SJCRH30 (cell line): ENCODE measurements around the gene ZNF343. TPM values are rescaled to one million over a fixed set of nuclear protein-coding genes. Genes with fewer than 3 reads are reported as not detected.

Source experiments
- DNase-seq, 2 experiments: peaks; one replicate each; pipeline ENCODE4 v3.0.0-alpha.2; 2015 to 2020
- H3K27ac ChIP-seq: fragments of 250-450 bp; sonication (Bioruptor Pico); 2 replicates; pipeline ENCODE4 v1.5.1; 2020; ENCODE audit warnings: mild to moderate bottlenecking, moderate library complexity
- H3K27me3 ChIP-seq: fragments of 250-450 bp; sonication (Bioruptor Pico); 2 replicates; pipeline ENCODE4 v1.5.1; 2020; ENCODE audit warnings: mild to moderate bottlenecking, moderate library complexity
- H3K36me3 ChIP-seq: fragments of 250-450 bp; sonication (Bioruptor Pico); 2 replicates; pipeline ENCODE4 v1.5.1; 2020; ENCODE audit warnings: mild to moderate bottlenecking, moderate library complexity
- H3K4me1 ChIP-seq: fragments of 250-450 bp; sonication (Bioruptor Pico); 2 replicates; pipeline ENCODE4 v1.5.1; 2020; ENCODE audit warnings: mild to moderate bottlenecking, moderate library complexity
- H3K4me3 ChIP-seq: fragments of 250-450 bp; sonication (Bioruptor Pico); 2 replicates; pipeline ENCODE4 v1.5.1; 2020; ENCODE audit warnings: mild to moderate bottlenecking, moderate library complexity
- H3K9me3 ChIP-seq: fragments of 250-450 bp; sonication (Bioruptor Pico); replicated peaks from 2 replicates; pipeline ENCODE4 v1.5.1; 2020; ENCODE audit warnings: mild to moderate bottlenecking, moderate library complexity
- total RNA-seq: library from RNA; depleted of rRNA; stranded (reverse); fragments of >200 nt; shearing (Covaris generic); gene quantifications from 2 replicates; pipeline ENCODE4 v1.2.3, GENCODE V29; 2014; rRNA removed

ZNF343 gene
- 11.7 and 12.5 TPM in 2 replicates for total RNA-seq

- no peaks in the 10 kb centered on the region for H3K36me3 ChIP-seq
- peak within 1 kb of the TSS; percentile 74 for H3K4me3 ChIP-seq
- no peaks in the 10 kb centered on the region for H3K27me3 ChIP-seq
- no peaks in the 10 kb centered on the region for H3K9me3 ChIP-seq
- peak; percentile 74 to 85 for DNase-seq
- H3K27ac ChIP-seq, result peak within 1 kb of the TSS; percentile 81
- H3K4me1 ChIP-seq, result no peaks in the 10 kb centered on the region
These were observed at the start of gene ZNF343 for GRCh38 chr20:2508631-2509467. Gene ZNF343, minus strand, starts transcription at chr20:2508915. Its CDS starts 15,020 bp downstream, at chr20:2493895.

GRCh38 chr20:2557873-2558580 lies 49.3 kb upstream of the ZNF343 start:
- Histone ChIP-seq H3K9me3 (no peaks in the 10 kb centered on the region), H3K4me3 (no peak overlapping the region), H3K4me1 (no peaks in the 10 kb centered on the region), H3K36me3 (no peaks in the 10 kb centered on the region), H3K27ac (no peak overlapping the region), H3K27me3 (no peaks in the 10 kb centered on the region)
- no peak for DNase-seq

- H3K4me3 ChIP-seq, result no peak overlapping the region
- no peaks in the 10 kb centered on the region; the same call in 1 of the 2 replicates for H3K9me3 ChIP-seq
- no peaks in the 10 kb centered on the region for H3K4me1 ChIP-seq
- H3K36me3 ChIP-seq, result no peaks in the 10 kb centered on the region
- no peak overlapping the region for H3K27ac ChIP-seq
- DNase-seq, result no peak
- H3K27me3 ChIP-seq, result 0 out of 2 replicates have a peak, but pooled peaks cover 3% of the 10 kb centered on the region
These were observed 36.9 kb upstream of the ZNF343 start for GRCh38 chr20:2545594-2545993.

GRCh38 chr20:2544211-2544610 lies 35.5 kb upstream of the ZNF343 start:
- H3K4me3 ChIP-seq, result no peak overlapping the region
- DNase-seq, result no peak
- no peaks in the 10 kb centered on the region for H3K4me1 ChIP-seq
- no peak overlapping the region for H3K27ac ChIP-seq
- H3K36me3 ChIP-seq, result no peaks in the 10 kb centered on the region
- 0 out of 2 replicates have a peak, but pooled peaks cover 3% of the 10 kb centered on the region for H3K27me3 ChIP-seq
- H3K9me3 ChIP-seq, result no peaks in the 10 kb centered on the region; the same call in 1 of the 2 replicates

GRCh38 chr20:2542361-2542760 lies 33.6 kb upstream of the ZNF343 start:
- no peaks in the 10 kb centered on the region; the same call in 1 of the 2 replicates for H3K9me3 ChIP-seq
- H3K4me3 ChIP-seq, result no peak overlapping the region
- no peak for DNase-seq
- peaks cover 8% of the 10 kb centered on the region; the same call in 1 of the 2 replicates for H3K27me3 ChIP-seq
- no peaks in the 10 kb centered on the region for H3K4me1 ChIP-seq
- H3K36me3 ChIP-seq, result no peaks in the 10 kb centered on the region
- H3K27ac ChIP-seq, result no peak overlapping the region

GRCh38 chr20:2541940-2542339 lies 33.2 kb upstream of the ZNF343 start:
- no peaks in the 10 kb centered on the region for H3K36me3 ChIP-seq
- H3K9me3 ChIP-seq, result no peaks in the 10 kb centered on the region; the same call in 1 of the 2 replicates
- no peaks in the 10 kb centered on the region for H3K4me1 ChIP-seq
- no peak for DNase-seq
- no peak overlapping the region for H3K27ac ChIP-seq
- peaks cover 8% of the 10 kb centered on the region; the same call in 1 of the 2 replicates for H3K27me3 ChIP-seq
- H3K4me3 ChIP-seq, result no peak overlapping the region

- H3K36me3 ChIP-seq, result no peaks in the 10 kb centered on the region
- H3K4me3 ChIP-seq, result no peak overlapping the region
- H3K4me1 ChIP-seq, result no peaks in the 10 kb centered on the region
- DNase-seq, result peak; percentile 36 to 72
- no peaks in the 10 kb centered on the region for H3K9me3 ChIP-seq
- H3K27me3 ChIP-seq, result peaks cover 8% of the 10 kb centered on the region; the same call in 1 of the 2 replicates
- peak overlapping the region; percentile 33 for H3K27ac ChIP-seq
These were observed 30.4 kb upstream of the ZNF343 start for GRCh38 chr20:2538931-2539720.

- Histone ChIP-seq H3K27ac (no peak overlapping the region), H3K36me3 (no peaks in the 10 kb centered on the region), H3K4me1 (no peaks in the 10 kb centered on the region), H3K27me3 (peaks cover 8% of the 10 kb centered on the region; the same call in 1 of the 2 replicates), H3K9me3 (no peaks in the 10 kb centered on the region), H3K4me3 (no peak overlapping the region)
- no peak for DNase-seq
These were observed 29.6 kb upstream of the ZNF343 start for GRCh38 chr20:2538356-2538755.

- Histone ChIP-seq H3K27me3 (peaks cover 8% of the 10 kb centered on the region; the same call in 1 of the 2 replicates), H3K36me3 (no peaks in the 10 kb centered on the region), H3K27ac (no peak overlapping the region), H3K9me3 (no peaks in the 10 kb centered on the region), H3K4me1 (no peaks in the 10 kb centered on the region), H3K4me3 (no peak overlapping the region)
- no peak for DNase-seq
These were observed 28.4 kb upstream of the ZNF343 start for GRCh38 chr20:2537101-2537500.

GRCh38 chr20:2536560-2536986 lies 27.9 kb upstream of the ZNF343 start, which contains the start of gene TMC2:
Gene TMC2, plus strand, starts transcription at chr20:2536573. Its CDS starts 49 bp downstream, at chr20:2536622.
- H3K9me3 ChIP-seq, result no peaks in the 10 kb centered on the region
- H3K4me1 ChIP-seq, result no peaks in the 10 kb centered on the region
- H3K27me3 ChIP-seq, result peaks cover 8% of the 10 kb centered on the region; the same call in 1 of the 2 replicates
- no peaks in the 10 kb centered on the region for H3K36me3 ChIP-seq
- no peak within 1 kb of the TSS for H3K27ac ChIP-seq
- DNase-seq, result no peak
- H3K4me3 ChIP-seq, result no peak within 1 kb of the TSS

- peak in 1 of 2 experiments; percentile 15 for DNase-seq
- H3K27ac ChIP-seq, result no peak overlapping the region
- peaks cover 8% of the 10 kb centered on the region; the same call in 1 of the 2 replicates for H3K27me3 ChIP-seq
- no peak overlapping the region for H3K4me3 ChIP-seq
- no peaks in the 10 kb centered on the region for H3K4me1 ChIP-seq
- no peaks in the 10 kb centered on the region for H3K9me3 ChIP-seq
- H3K36me3 ChIP-seq, result no peaks in the 10 kb centered on the region
These were observed 27.2 kb upstream of the ZNF343 start for GRCh38 chr20:2535711-2536559.

GRCh38 chr20:2533118-2533517 lies 24.4 kb upstream of the ZNF343 start:
- Histone ChIP-seq H3K36me3 (no peaks in the 10 kb centered on the region), H3K27me3 (peaks cover under 1% of the 10 kb centered on the region; the same call in 1 of the 2 replicates), H3K27ac (no peak overlapping the region), H3K4me1 (no peaks in the 10 kb centered on the region), H3K9me3 (no peaks in the 10 kb centered on the region), H3K4me3 (no peak overlapping the region)
- no peak for DNase-seq

- Histone ChIP-seq H3K27me3 (no peaks in the 10 kb centered on the region), H3K9me3 (no peaks in the 10 kb centered on the region)
These were observed 20.1 kb upstream of the ZNF343 start for GRCh38 chr20:2528671-2529271.

More at GRCh38 chr20:2528671-2529271, 20.1 kb upstream of the ZNF343 start:
- Histone ChIP-seq H3K4me1 (no peaks in the 10 kb centered on the region), H3K27ac (no peak overlapping the region), H3K4me3 (no peak overlapping the region), H3K36me3 (no peaks in the 10 kb centered on the region)
- DNase-seq, result peak; percentile 14 to 45
